ENCODE measurements around the gene YPEL2. TPM values are rescaled to one million over a fixed set of nuclear protein-coding genes. Genes with fewer than 3 reads are reported as not detected.
A peak's percentile ranks its signal among the peaks of the same experiment; 100 is the strongest.

The YPEL2 gene
- total RNA-seq, 2 experiments from 2014 or later, result 24.0 to 25.3 TPM

GRCh38 chr17:59355030-59355701, 23.7 kb downstream of the YPEL2 start:
- POLR2A ChIA-PET, result interaction anchor here (0.6 kb wide), 1 partner anchor 77 kb away, joined by 3 read pairs; no protein-coding TSS in a partner anchor
- ATAC-seq (ENCODE audit: low read depth) (no peak), DNase-seq (no peak)
- Mint-ChIP-seq H3K9me3 (peaks cover 8% of the 10 kb centered on the region), H3K4me3 (no peak overlapping the region), H3K36me3 (peaks cover 47% of the 10 kb centered on the region), H3K27me3 (no peaks in the 10 kb centered on the region), H3K27ac (no peak overlapping the region), H3K4me1 (peaks cover 56% of the 10 kb centered on the region)

GRCh38 chr17:59355702-59356325, 24.4 kb downstream of the YPEL2 start:
- no peak overlapping the region for H3K27ac Mint-ChIP-seq
- peaks cover 48% of the 10 kb centered on the region for H3K36me3 Mint-ChIP-seq
- H3K9me3 Mint-ChIP-seq, result peaks cover 8% of the 10 kb centered on the region
- DNase-seq (no peak), ATAC-seq (ENCODE audit: low read depth) (no peak)
- no peak overlapping the region for H3K4me3 Mint-ChIP-seq
- H3K4me1 Mint-ChIP-seq, result peaks cover 57% of the 10 kb centered on the region
- H3K27me3 Mint-ChIP-seq, result no peaks in the 10 kb centered on the region
- POLR2A ChIA-PET, result interaction anchor here (0.6 kb wide), 2 partner anchors 77 to 81 kb away, joined by 3 read pairs; no protein-coding TSS in a partner anchor

- H3K27me3 Mint-ChIP-seq, result no peaks in the 10 kb centered on the region
- no peak overlapping the region for H3K4me3 Mint-ChIP-seq
- DNase-seq, result no peak
- peaks cover 48% of the 10 kb centered on the region for H3K36me3 Mint-ChIP-seq
- peaks cover 62% of the 10 kb centered on the region for H3K4me1 Mint-ChIP-seq
- H3K9me3 Mint-ChIP-seq, result peaks cover 8% of the 10 kb centered on the region
- no peak for ATAC-seq (ENCODE audit: low read depth)
- POLR2A ChIA-PET, result no interaction called here
- H3K27ac Mint-ChIP-seq, result no peak overlapping the region
Measured at GRCh38 chr17:59356543-59357218, 25.2 kb downstream of the YPEL2 start.

GRCh38 chr17:59357219-59357697, 25.8 kb downstream of the YPEL2 start:
- H3K36me3 Mint-ChIP-seq, result peaks cover 48% of the 10 kb centered on the region
- no peak for DNase-seq
- H3K27ac Mint-ChIP-seq, result no peak overlapping the region
- no peak overlapping the region for H3K4me3 Mint-ChIP-seq
- ATAC-seq (ENCODE audit: low read depth), result no peak
- H3K4me1 Mint-ChIP-seq, result peaks cover 63% of the 10 kb centered on the region
- POLR2A ChIA-PET, result no interaction called here
- H3K27me3 Mint-ChIP-seq, result no peaks in the 10 kb centered on the region
- peaks cover 8% of the 10 kb centered on the region for H3K9me3 Mint-ChIP-seq

GRCh38 chr17:59357929-59358328, 26.5 kb downstream of the YPEL2 start:
- POLR2A ChIA-PET, result no interaction called here
- Mint-ChIP-seq H3K27ac (peak overlapping the region; percentile 13), H3K27me3 (no peaks in the 10 kb centered on the region), H3K36me3 (peaks cover 48% of the 10 kb centered on the region), H3K4me3 (no peak overlapping the region), H3K9me3 (peaks cover 8% of the 10 kb centered on the region), H3K4me1 (peaks cover 63% of the 10 kb centered on the region)
- DNase-seq (no peak), ATAC-seq (ENCODE audit: low read depth) (no peak)

GRCh38 chr17:59361386-59361785, 29.9 kb downstream of the YPEL2 start:
- DNase-seq (no peak), ATAC-seq (ENCODE audit: low read depth) (no peak)
- Mint-ChIP-seq H3K9me3 (peaks cover 8% of the 10 kb centered on the region), H3K4me3 (peak overlapping the region; percentile 52), H3K27me3 (no peaks in the 10 kb centered on the region), H3K4me1 (peaks cover 70% of the 10 kb centered on the region), H3K27ac (peak overlapping the region; percentile 82), H3K36me3 (peaks cover 29% of the 10 kb centered on the region)
- POLR2A ChIA-PET, result interaction anchor here (0.5 to 3.9 kb wide), 10 partner anchors 10 to 259 kb away, joined by 3 to 36 read pairs (median 4); partner anchors contain the start of gene CLTC

- Mint-ChIP-seq H3K27ac (peak overlapping the region; percentile 82), H3K4me3 (peak overlapping the region; percentile 52), H3K9me3 (peaks cover under 1% of the 10 kb centered on the region), H3K36me3 (peaks cover 22% of the 10 kb centered on the region), H3K27me3 (no peaks in the 10 kb centered on the region), H3K4me1 (peaks cover 75% of the 10 kb centered on the region)
- ATAC-seq (ENCODE audit: low read depth) (peak; percentile 53), DNase-seq (no peak)
- POLR2A ChIA-PET, result interaction anchor here (0.6 to 3.9 kb wide), 17 partner anchors 10 to 258 kb away, joined by 3 to 36 read pairs (median 3); partner anchors contain the start of gene CLTC
Measured at GRCh38 chr17:59361916-59362810, 30.7 kb downstream of the YPEL2 start.

GRCh38 chr17:59362811-59363205, 31.4 kb downstream of the YPEL2 start:
- H3K27ac Mint-ChIP-seq, result peak overlapping the region; percentile 82
- no peaks in the 10 kb centered on the region for H3K9me3 Mint-ChIP-seq

GRCh38 chr17:59365383-59365981, 34.0 kb downstream of the YPEL2 start:
- Mint-ChIP-seq H3K9me3 (no peaks in the 10 kb centered on the region), H3K27ac (peak overlapping the region; percentile 90), H3K4me3 (peak overlapping the region; percentile 72), H3K27me3 (no peaks in the 10 kb centered on the region), H3K4me1 (peaks cover 59% of the 10 kb centered on the region), H3K36me3 (peaks cover 11% of the 10 kb centered on the region)
- DNase-seq, result peak; percentile 46
- peak; percentile 49 for ATAC-seq (ENCODE audit: low read depth)
- POLR2A ChIA-PET, result interaction anchor here (0.7 to 3.3 kb wide), 13 partner anchors 8 to 254 kb away, joined by 3 to 11 read pairs (median 3); partner anchors contain the start of gene CLTC

More at GRCh38 chr17:59362811-59363205, 31.4 kb downstream of the YPEL2 start:
- peak; percentile 10 for ATAC-seq (ENCODE audit: low read depth)
- Mint-ChIP-seq H3K36me3 (peaks cover 17% of the 10 kb centered on the region), H3K4me3 (peak overlapping the region; percentile 52), H3K27me3 (no peaks in the 10 kb centered on the region), H3K4me1 (peaks cover 76% of the 10 kb centered on the region)
- POLR2A ChIA-PET, result interaction anchor here (0.6 to 3.9 kb wide), 13 partner anchors 9 to 256 kb away, joined by 3 to 36 read pairs (median 4); no protein-coding TSS in a partner anchor
- DNase-seq, result no peak

GRCh38 chr17:59366040-59366757, 34.7 kb downstream of the YPEL2 start:
- no peaks in the 10 kb centered on the region for H3K9me3 Mint-ChIP-seq
- H3K4me1 Mint-ChIP-seq, result peaks cover 59% of the 10 kb centered on the region
- DNase-seq, result no peak
- H3K36me3 Mint-ChIP-seq, result peaks cover 14% of the 10 kb centered on the region
- ATAC-seq (ENCODE audit: low read depth), result no peak
- POLR2A ChIA-PET, result interaction anchor here (0.7 to 3.3 kb wide), 11 partner anchors 10 to 254 kb away, joined by 3 to 11 read pairs (median 3); partner anchors contain the start of gene CLTC
- H3K4me3 Mint-ChIP-seq, result peak overlapping the region; percentile 72
- H3K27ac Mint-ChIP-seq, result peak overlapping the region; percentile 90
- no peaks in the 10 kb centered on the region for H3K27me3 Mint-ChIP-seq

GRCh38 chr17:59366773-59367656, 35.6 kb downstream of the YPEL2 start:
- peaks cover 59% of the 10 kb centered on the region for H3K4me1 Mint-ChIP-seq
- peak overlapping the region; percentile 72 for H3K4me3 Mint-ChIP-seq
- H3K36me3 Mint-ChIP-seq, result peaks cover 14% of the 10 kb centered on the region
- no peaks in the 10 kb centered on the region for H3K9me3 Mint-ChIP-seq
- H3K27me3 Mint-ChIP-seq, result no peaks in the 10 kb centered on the region
- no peak for ATAC-seq (ENCODE audit: low read depth)
- POLR2A ChIA-PET, result interaction anchor here (0.8 to 3.3 kb wide), 5 partner anchors 28 to 253 kb away, joined by 3 to 11 read pairs (median 4); partner anchors contain the start of gene CLTC
- H3K27ac Mint-ChIP-seq, result peak overlapping the region; percentile 90
- DNase-seq, result no peak

Measured in activated naive CD8-positive, alpha-beta T cell treated with anti-CD3 and anti-CD28 coated beads, Interleukin-2, amount 10 ng/mL, durations not matched to agents 7 days and 5 days (primary cell).